ENCODE measurements around the gene KCNMA1. TPM values are rescaled to one million over a fixed set of nuclear protein-coding genes. Genes with fewer than 3 reads are reported as not detected.
A peak's percentile ranks its signal among the peaks of the same experiment; 100 is the strongest.

Gene KCNMA1
- total RNA-seq, 2 donors from 2014 or later = 5.9 to 9.3 TPM

- Histone ChIP-seq H3K27ac (no peak overlapping the region), H3K9me3 (no peaks in the 10 kb centered on the region), H3K4me3 (no peak overlapping the region), H3K36me3 (replicated peaks in 1 of 2; ENCODE audit: insufficient read depth in 1 of 2, low read depth in 2 of 2) (no peaks in the 10 kb centered on the region), H3K27me3 (no peaks in the 10 kb centered on the region), H3K4me1 (no peaks in the 10 kb centered on the region)
- TF ChIP-seq CTCF (IDR thresholded peaks at IDR 0.05) = no peak
- TF ChIP-seq POLR2A (IDR thresholded peaks at IDR 0.05) = no peak
- no peak for ATAC-seq
- intact Hi-C loops (cut with DNase I) = no loop called here
- no peak for DNase-seq
Observed at GRCh38 chr10:77226853-77227565, 410.6 kb downstream of the KCNMA1 start.

GRCh38 chr10:77226452-77226851 is 411.2 kb downstream of the KCNMA1 start:
- Histone ChIP-seq H3K4me1 (no peaks in the 10 kb centered on the region), H3K27me3 (no peaks in the 10 kb centered on the region), H3K4me3 (no peak overlapping the region), H3K36me3 (replicated peaks in 1 of 2; ENCODE audit: insufficient read depth in 1 of 2, low read depth in 2 of 2) (no peaks in the 10 kb centered on the region), H3K27ac (peak overlapping the region in 2 of 4 donors; percentile 52 to 58), H3K9me3 (no peaks in the 10 kb centered on the region)
- ATAC-seq (no peak), DNase-seq (no peak)
- 52 to 62% methylated on average over 4 of the region's 4 CpGs for WGBS, 2 donors
- intact Hi-C loops (cut with DNase I) = no loop called here
- TF ChIP-seq CTCF (IDR thresholded peaks at IDR 0.05) = no peak
- TF ChIP-seq POLR2A (IDR thresholded peaks at IDR 0.05) = no peak

- no peak overlapping the region for H3K4me3 ChIP-seq
- TF ChIP-seq CTCF (IDR thresholded peaks at IDR 0.05) (no peak), POLR2A (IDR thresholded peaks at IDR 0.05) (no peak)
- no peak for ATAC-seq
- DNase-seq = no peak
- intact Hi-C loops (cut with DNase I) = no loop called here
- no peaks in the 10 kb centered on the region for H3K27me3 ChIP-seq
- H3K4me1 ChIP-seq = no peaks in the 10 kb centered on the region
- peak overlapping the region in 3 of 4 donors; percentile 52 to 58 (median 57) for H3K27ac ChIP-seq
- 55 to 66% methylated on average over 2 of the region's 2 CpGs for WGBS, 2 donors
- H3K36me3 ChIP-seq (replicated peaks in 1 of 2; ENCODE audit: insufficient read depth in 1 of 2, low read depth in 2 of 2) = no peaks in the 10 kb centered on the region
- H3K9me3 ChIP-seq = no peaks in the 10 kb centered on the region
Observed at GRCh38 chr10:77226020-77226419, 411.6 kb downstream of the KCNMA1 start.

GRCh38 chr10:77223526-77224460 is 413.8 kb downstream of the KCNMA1 start:
- WGBS, 2 donors = 79 to 82% methylated on average over 9 of the region's 9 CpGs
- no peak for TF ChIP-seq CTCF (IDR thresholded peaks at IDR 0.05)
- no peaks in the 10 kb centered on the region for H3K36me3 ChIP-seq (replicated peaks in 1 of 2; ENCODE audit: insufficient read depth in 1 of 2, low read depth in 2 of 2)
- no peaks in the 10 kb centered on the region for H3K27me3 ChIP-seq
- DNase-seq (no peak), ATAC-seq (no peak)
- no peak overlapping the region for H3K4me3 ChIP-seq
- intact Hi-C loops (cut with DNase I) = no loop called here
- H3K9me3 ChIP-seq = no peaks in the 10 kb centered on the region
- H3K27ac ChIP-seq = no peak overlapping the region
- no peaks in the 10 kb centered on the region for H3K4me1 ChIP-seq
